ENCODE data around the gene IL18RAP.

IL18RAP gene

DNA sequence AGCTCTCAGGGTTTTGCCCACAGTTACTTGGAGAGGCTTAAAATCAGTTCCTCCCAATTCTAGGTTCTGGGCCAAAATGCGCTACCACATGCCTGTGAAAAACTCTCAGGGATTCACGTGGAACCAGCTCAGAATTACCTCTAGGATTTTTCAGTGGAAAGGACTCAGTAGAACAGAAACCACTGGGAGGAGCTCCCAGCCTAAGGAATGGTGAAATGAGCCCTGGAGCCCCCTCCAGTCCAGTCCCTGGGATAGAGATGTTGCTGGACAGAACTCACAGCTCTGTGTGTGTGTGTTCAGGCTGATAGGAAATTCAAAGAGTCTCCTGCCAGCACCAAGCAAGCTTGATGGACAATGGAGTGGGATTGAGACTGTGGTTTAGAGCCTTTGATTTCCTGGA, 29.0 kb downstream of the IL18RAP start:
- DNase-seq (ENCODE audit: extremely low spot score): no peak
- POLR2A ChIA-PET: no interaction called here
- TF ChIP-seq FOXA1 (IDR thresholded peaks at IDR 0.05): no peak
- no peak for TF ChIP-seq LEF1 (IDR thresholded peaks at IDR 0.05; ENCODE audit: borderline replicate concordance)
- no peak for TF ChIP-seq HDGF (IDR thresholded peaks at IDR 0.05; ENCODE audit: borderline replicate concordance)
- no peak for TF ChIP-seq L3MBTL2 (conservative IDR thresholded peaks at IDR 0.05)
- TF ChIP-seq, protein P1, sequence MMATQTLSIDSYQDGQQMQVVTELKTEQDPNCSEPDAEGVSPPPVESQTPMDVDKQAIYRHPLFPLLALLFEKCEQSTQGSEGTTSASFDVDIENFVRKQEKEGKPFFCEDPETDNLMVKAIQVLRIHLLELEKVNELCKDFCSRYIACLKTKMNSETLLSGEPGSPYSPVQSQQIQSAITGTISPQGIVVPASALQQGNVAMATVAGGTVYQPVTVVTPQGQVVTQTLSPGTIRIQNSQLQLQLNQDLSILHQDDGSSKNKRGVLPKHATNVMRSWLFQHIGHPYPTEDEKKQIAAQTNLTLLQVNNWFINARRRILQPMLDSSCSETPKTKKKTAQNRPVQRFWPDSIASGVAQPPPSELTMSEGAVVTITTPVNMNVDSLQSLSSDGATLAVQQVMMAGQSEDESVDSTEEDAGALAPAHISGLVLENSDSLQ (IDR thresholded peaks at IDR 0.05): no peak
- CTCF ChIA-PET: interaction anchor here (1.1 to 1.4 kb wide), 2 partner anchors 8 to 614 kb away, joined by 3 read pairs; no protein-coding TSS in a partner anchor

DNA sequence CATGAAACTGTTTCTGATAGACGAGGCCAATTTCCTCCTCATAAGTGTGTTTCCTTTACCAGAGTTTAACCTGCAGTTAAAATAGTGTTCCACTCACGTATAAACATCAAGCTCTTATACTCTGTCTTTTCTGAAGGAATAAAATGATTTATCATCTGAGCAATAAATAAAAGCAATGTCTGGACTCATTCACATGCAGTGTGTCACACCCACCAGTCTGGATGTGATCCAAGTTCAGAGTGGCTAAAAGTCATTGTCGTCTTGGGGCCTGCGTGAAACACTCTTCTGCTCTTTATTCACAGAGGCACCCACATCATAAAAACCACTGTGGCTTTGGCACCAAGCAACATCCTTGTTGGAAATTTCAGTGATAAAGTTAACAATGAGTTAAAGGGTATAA, 30.5 kb downstream of the IL18RAP start:
- no peak for TF ChIP-seq NFRKB (IDR thresholded peaks at IDR 0.05)
- TF ChIP-seq BHLHE40 (IDR thresholded peaks at IDR 0.05; ENCODE audit: borderline replicate concordance): no peak
- no peak for TF ChIP-seq TARDBP (IDR thresholded peaks at IDR 0.05)
- TF ChIP-seq CTBP1 (IDR thresholded peaks at IDR 0.05; ENCODE audit: borderline replicate concordance): no peak
- no peak for TF ChIP-seq L3MBTL2 (conservative IDR thresholded peaks at IDR 0.05)
- no peak for TF ChIP-seq ELF4 (IDR thresholded peaks at IDR 0.05)
- no peak for TF ChIP-seq HDGF (IDR thresholded peaks at IDR 0.05; ENCODE audit: borderline replicate concordance)
- TF ChIP-seq LEF1 (IDR thresholded peaks at IDR 0.05; ENCODE audit: borderline replicate concordance): no peak
- TF ChIP-seq ARNT (IDR thresholded peaks at IDR 0.05): no peak
- TF ChIP-seq SP1 (IDR thresholded peaks at IDR 0.05): no peak
- TF ChIP-seq, protein P1 (IDR thresholded peaks at IDR 0.05): no peak
- TF ChIP-seq SUZ12 (IDR thresholded peaks at IDR 0.05): no peak
- no peak for TF ChIP-seq FOXM1 (IDR thresholded peaks at IDR 0.05; ENCODE audit: borderline replicate concordance)
- no peak for TF ChIP-seq FOXA1 (IDR thresholded peaks at IDR 0.05)
- TF ChIP-seq FOXK2 (IDR thresholded peaks at IDR 0.05): no peak
- TF ChIP-seq ZNF384 (IDR thresholded peaks at IDR 0.05): no peak
- ChIA-PET CTCF (no interaction called here), POLR2A (no interaction called here)
- DNase-seq (ENCODE audit: extremely low spot score): no peak

DNA sequence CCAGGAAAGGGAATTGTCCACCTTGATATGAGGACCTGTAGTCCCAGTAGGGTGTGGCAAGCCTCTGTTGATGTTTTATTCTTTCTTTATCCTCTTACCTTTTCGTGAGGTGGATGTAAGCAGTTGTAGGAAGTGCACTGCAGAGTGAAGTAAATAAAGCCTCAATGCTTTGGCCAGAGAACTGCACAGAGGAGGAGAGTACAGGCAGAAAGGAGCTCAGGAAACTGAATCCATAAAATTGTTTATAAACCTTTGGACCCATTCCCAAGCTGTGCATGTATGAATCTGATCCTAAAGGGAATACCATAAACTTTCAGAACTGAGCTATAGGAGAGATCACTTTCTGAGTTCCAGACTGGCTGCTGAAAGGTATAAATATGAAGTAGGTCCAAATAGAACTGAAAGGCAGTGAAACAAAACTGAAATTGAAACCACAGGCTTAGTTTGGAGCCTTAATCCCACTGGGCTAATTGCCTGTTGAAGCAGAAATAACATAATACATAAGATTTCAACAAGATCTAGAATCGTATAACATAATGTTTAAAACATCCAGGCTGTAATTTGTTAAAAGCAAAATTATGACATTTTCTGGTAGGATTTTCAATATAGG, 32.2 kb downstream of the IL18RAP start:
- CTCF ChIA-PET: no interaction called here
- POLR2A ChIA-PET: no interaction called here
- TF ChIP-seq SUZ12 (IDR thresholded peaks at IDR 0.05) (no peak), SP1 (IDR thresholded peaks at IDR 0.05) (no peak), CTBP1 (IDR thresholded peaks at IDR 0.05; ENCODE audit: borderline replicate concordance) (no peak), LEF1 (IDR thresholded peaks at IDR 0.05; ENCODE audit: borderline replicate concordance) (no peak), HDGF (IDR thresholded peaks at IDR 0.05; ENCODE audit: borderline replicate concordance) (no peak), BHLHE40 (IDR thresholded peaks at IDR 0.05; ENCODE audit: borderline replicate concordance) (no peak), TARDBP (IDR thresholded peaks at IDR 0.05) (no peak), ARNT (IDR thresholded peaks at IDR 0.05) (no peak), NFRKB (IDR thresholded peaks at IDR 0.05) (no peak), ZNF384 (IDR thresholded peaks at IDR 0.05) (no peak), FOXM1 (IDR thresholded peaks at IDR 0.05; ENCODE audit: borderline replicate concordance) (no peak), FOXK2 (IDR thresholded peaks at IDR 0.05) (no peak), FOXA1 (IDR thresholded peaks at IDR 0.05) (no peak), L3MBTL2 (conservative IDR thresholded peaks at IDR 0.05) (no peak), ELF4 (IDR thresholded peaks at IDR 0.05) (no peak)
- TF ChIP-seq, protein P1 (IDR thresholded peaks at IDR 0.05): no peak
- DNase-seq (ENCODE audit: extremely low spot score): no peak

DNA sequence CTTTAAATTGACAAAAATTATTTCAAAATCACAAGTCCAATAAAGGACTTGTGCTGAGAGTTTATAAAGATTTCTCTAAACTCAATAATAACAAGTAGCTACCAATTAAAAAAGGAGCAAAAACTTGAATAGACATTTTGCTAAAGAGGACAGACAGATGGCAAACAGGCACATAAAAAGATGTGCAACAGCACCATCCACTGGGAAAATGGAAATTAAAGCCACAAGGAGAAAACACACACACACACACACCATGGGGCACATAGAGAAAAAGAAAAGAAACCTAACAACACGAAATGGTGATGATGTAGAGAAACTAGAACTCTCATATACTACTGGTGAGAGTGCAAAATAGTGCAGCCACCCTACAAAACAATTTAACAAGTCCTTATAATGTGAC, 37.5 kb downstream of the IL18RAP start:
- DNase-seq (ENCODE audit: extremely low spot score): no peak
- TF ChIP-seq TARDBP (IDR thresholded peaks at IDR 0.05): no peak
- TF ChIP-seq FOXM1 (IDR thresholded peaks at IDR 0.05; ENCODE audit: borderline replicate concordance): no peak
- TF ChIP-seq FOXK2 (IDR thresholded peaks at IDR 0.05): no peak
- TF ChIP-seq ARNT (IDR thresholded peaks at IDR 0.05): no peak
- TF ChIP-seq ELF4 (IDR thresholded peaks at IDR 0.05): no peak
- no peak for TF ChIP-seq L3MBTL2 (conservative IDR thresholded peaks at IDR 0.05)
- TF ChIP-seq, protein P1 (IDR thresholded peaks at IDR 0.05): no peak
- POLR2A ChIA-PET: no interaction called here
- CTCF ChIA-PET: interaction anchor here (0.6 to 1.6 kb wide), 2 partner anchors 9 to 440 kb away, joined by 3 read pairs; no protein-coding TSS in a partner anchor

DNA sequence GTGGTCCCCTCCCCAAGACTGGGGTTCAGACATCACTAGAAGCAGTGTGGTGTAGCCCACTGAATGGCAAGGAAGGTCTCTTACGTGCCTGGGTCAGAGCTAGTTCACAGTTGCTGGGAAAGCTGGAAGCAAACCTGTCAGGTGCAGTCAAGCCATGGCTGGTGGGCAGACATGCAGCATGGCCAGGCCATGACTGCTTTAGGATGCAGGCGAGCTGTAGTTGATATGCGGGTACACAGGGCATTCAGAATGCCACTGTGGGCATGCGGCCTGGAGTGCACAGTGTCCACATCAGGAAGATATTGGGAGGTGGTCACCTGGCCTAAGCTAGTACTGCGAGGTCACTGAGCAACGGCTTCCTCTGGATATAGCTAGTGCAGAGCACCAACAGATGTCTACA, 38.2 kb downstream of the IL18RAP start:
- ChIA-PET POLR2A (no interaction called here), CTCF (no interaction called here)
- DNase-seq (ENCODE audit: extremely low spot score): no peak
- no peak for TF ChIP-seq FOXK2 (IDR thresholded peaks at IDR 0.05)
- TF ChIP-seq TARDBP (IDR thresholded peaks at IDR 0.05): no peak
- no peak for TF ChIP-seq HDGF (IDR thresholded peaks at IDR 0.05; ENCODE audit: borderline replicate concordance)
- no peak for TF ChIP-seq ELF4 (IDR thresholded peaks at IDR 0.05)
- no peak for TF ChIP-seq ZNF384 (IDR thresholded peaks at IDR 0.05)
- TF ChIP-seq, protein P1 (IDR thresholded peaks at IDR 0.05): no peak
- no peak for TF ChIP-seq SUZ12 (IDR thresholded peaks at IDR 0.05)
- no peak for TF ChIP-seq BHLHE40 (IDR thresholded peaks at IDR 0.05; ENCODE audit: borderline replicate concordance)
- no peak for TF ChIP-seq FOXM1 (IDR thresholded peaks at IDR 0.05; ENCODE audit: borderline replicate concordance)
- TF ChIP-seq ARNT (IDR thresholded peaks at IDR 0.05): no peak
- TF ChIP-seq FOXA1 (IDR thresholded peaks at IDR 0.05): no peak
- no peak for TF ChIP-seq CTBP1 (IDR thresholded peaks at IDR 0.05; ENCODE audit: borderline replicate concordance)

All from HEK293T (cell line).